ENCODE measurements around the gene KISS1. TPM values are rescaled to one million over a fixed set of nuclear protein-coding genes. Genes with fewer than 3 reads are reported as not detected.
"Not testable (repeated sequence)": the region's sequence is repeated elsewhere in the genome, so short reads cannot be mapped to it uniquely, and the experiment has no call there.

Gene KISS1
- total RNA-seq, 2 donors from 2014 or later: not detected

GRCh38 chr1:204237515-204237914 is 41.2 kb upstream of the KISS1 start:
- DNase-seq; ATAC-seq; H3K9me3 ChIP-seq; intact Hi-C loops (cut with DNase I); H3K27me3 ChIP-seq; H3K27ac ChIP-seq; H3K4me1 ChIP-seq; H3K36me3 ChIP-seq (replicated peaks in 1 of 2; ENCODE audit: insufficient read depth in 1 of 2, low read depth in 2 of 2); H3K4me3 ChIP-seq: not testable (repeated sequence)
- 91 to 100% methylated on average over 1 of the region's 1 CpG for WGBS, 2 donors

- intact Hi-C loops (cut with DNase I): no loop called here
- Histone ChIP-seq H3K27ac (no peak overlapping the region), H3K4me3 (no peak overlapping the region), H3K27me3 (no peaks in the 10 kb centered on the region), H3K4me1 (no peaks in the 10 kb centered on the region), H3K9me3 (no peaks in the 10 kb centered on the region), H3K36me3 (replicated peaks in 1 of 2; ENCODE audit: insufficient read depth in 1 of 2, low read depth in 2 of 2) (peaks cover 0 to 4% of the 10 kb centered on the region in 2 donors)
- DNase-seq (peak in 1 of 4 donors; percentile 18), ATAC-seq (no peak)
- no peak for TF ChIP-seq POLR2A (IDR thresholded peaks at IDR 0.05)
- no peak for TF ChIP-seq CTCF (IDR thresholded peaks at IDR 0.05)
These were observed 36.2 kb upstream of the KISS1 start for GRCh38 chr1:204232526-204232925.

- no peak for ATAC-seq
- H3K27ac ChIP-seq: no peak overlapping the region
- H3K27me3 ChIP-seq: no peaks in the 10 kb centered on the region
- DNase-seq: no peak
- TF ChIP-seq CTCF (IDR thresholded peaks at IDR 0.05): no peak
- TF ChIP-seq POLR2A (IDR thresholded peaks at IDR 0.05): no peak
- 97% methylated on average over 9 to 14 of the region's 14 CpGs for WGBS, 2 donors
- peaks cover 12% of the 10 kb centered on the region for H3K4me1 ChIP-seq
- H3K9me3 ChIP-seq: no peaks in the 10 kb centered on the region
- H3K4me3 ChIP-seq: no peak overlapping the region
- intact Hi-C loops (cut with DNase I): no loop called here
- H3K36me3 ChIP-seq (replicated peaks in 1 of 2; ENCODE audit: insufficient read depth in 1 of 2, low read depth in 2 of 2): peaks cover 0 to 6% of the 10 kb centered on the region in 2 donors
These were observed 33.9 kb upstream of the KISS1 start for GRCh38 chr1:204230211-204230610.

- H3K4me3 ChIP-seq: no peak overlapping the region
- peaks cover 0 to 6% of the 10 kb centered on the region in 2 donors for H3K36me3 ChIP-seq (replicated peaks in 1 of 2; ENCODE audit: insufficient read depth in 1 of 2, low read depth in 2 of 2)
- TF ChIP-seq POLR2A (IDR thresholded peaks at IDR 0.05): no peak
- no peak for TF ChIP-seq CTCF (IDR thresholded peaks at IDR 0.05)
- no peaks in the 10 kb centered on the region for H3K9me3 ChIP-seq
- ATAC-seq: no peak
- H3K27ac ChIP-seq: no peak overlapping the region
- intact Hi-C loops (cut with DNase I): no loop called here
- 92 to 97% methylated on average over 13 of the region's 13 CpGs for WGBS, 2 donors
- H3K27me3 ChIP-seq: no peaks in the 10 kb centered on the region
- DNase-seq: no peak
- H3K4me1 ChIP-seq: peaks cover 12% of the 10 kb centered on the region
These were observed 32.6 kb upstream of the KISS1 start for GRCh38 chr1:204228896-204229295.

- peaks cover 0 to 6% of the 10 kb centered on the region in 2 donors for H3K36me3 ChIP-seq (replicated peaks in 1 of 2; ENCODE audit: insufficient read depth in 1 of 2, low read depth in 2 of 2)
- no peak overlapping the region for H3K27ac ChIP-seq
- H3K9me3 ChIP-seq: no peaks in the 10 kb centered on the region
- H3K27me3 ChIP-seq: no peaks in the 10 kb centered on the region
- no peak for DNase-seq
- H3K4me1 ChIP-seq: peaks cover 12% of the 10 kb centered on the region
- no peak for ATAC-seq
- WGBS, 2 donors: 89 to 93% methylated on average over 20 of the region's 20 CpGs
- no peak overlapping the region for H3K4me3 ChIP-seq
- intact Hi-C loops (cut with DNase I): no loop called here
- TF ChIP-seq CTCF (IDR thresholded peaks at IDR 0.05): no peak
- no peak for TF ChIP-seq POLR2A (IDR thresholded peaks at IDR 0.05)
These were observed 31.9 kb upstream of the KISS1 start for GRCh38 chr1:204227996-204228785.

Measured in body of pancreas (tissue), 4 donors.